RCC 7860 (cell line): ENCODE measurements around the gene KRT83.
"Not testable (repeated sequence)": the region's sequence is repeated elsewhere in the genome, so short reads cannot be mapped to it uniquely, and the experiment has no call there.

ENCODE experiments used
- DNase-seq: peaks from one replicate; pipeline ENCODE4 v3.0.0-alpha.2; 2015; ENCODE audit warnings: low spot score
- FAIRE-seq: peaks from 2 replicates; lab custom pipeline; 2012; peaks lifted over from hg19 to GRCh38; lab: Jason Lieb, UNC

The KRT83 gene

DNA sequence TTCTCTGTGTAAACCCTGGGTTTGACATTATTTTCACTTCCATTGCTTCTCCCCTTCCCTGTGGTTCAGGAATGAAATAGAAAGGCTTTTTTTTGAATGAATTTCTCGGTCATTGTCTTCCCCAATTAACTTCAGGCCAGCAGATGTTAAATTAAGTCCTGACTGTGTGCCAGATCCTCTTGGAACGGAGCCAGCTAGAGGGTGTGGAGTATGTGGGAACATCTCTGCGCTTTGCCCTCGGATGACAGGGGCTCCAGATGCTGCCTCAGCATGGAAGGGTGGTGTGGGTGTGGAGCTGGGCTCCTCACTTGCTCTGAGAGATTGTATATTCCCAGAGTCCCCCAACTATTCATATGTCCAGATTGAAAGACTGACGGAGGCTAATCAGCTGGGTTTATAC, 33.0 kb upstream of the KRT83 start:
- no peak for FAIRE-seq
- DNase-seq, result no peak

DNA sequence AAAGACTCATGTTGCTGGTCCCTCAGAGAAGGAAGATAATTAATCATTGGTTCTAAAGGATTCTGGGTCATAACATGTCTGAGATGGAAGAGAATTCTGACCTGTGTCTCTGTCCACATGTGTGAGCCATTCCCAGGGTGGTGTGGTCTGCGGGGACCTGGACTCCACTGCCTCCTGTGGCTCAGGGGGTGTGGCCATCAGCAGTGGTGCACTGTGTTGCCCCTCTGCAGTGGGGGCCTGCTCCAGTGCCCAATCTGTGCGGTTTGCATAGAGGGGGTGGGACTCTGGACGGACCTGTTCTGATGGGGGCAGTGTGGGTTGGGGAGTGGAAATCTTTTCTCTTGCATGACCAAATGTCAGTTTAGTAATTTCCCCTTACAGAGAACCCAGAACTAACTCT, 32.6 kb upstream of the KRT83 start:
- no peak for DNase-seq
- no peak for FAIRE-seq

DNA sequence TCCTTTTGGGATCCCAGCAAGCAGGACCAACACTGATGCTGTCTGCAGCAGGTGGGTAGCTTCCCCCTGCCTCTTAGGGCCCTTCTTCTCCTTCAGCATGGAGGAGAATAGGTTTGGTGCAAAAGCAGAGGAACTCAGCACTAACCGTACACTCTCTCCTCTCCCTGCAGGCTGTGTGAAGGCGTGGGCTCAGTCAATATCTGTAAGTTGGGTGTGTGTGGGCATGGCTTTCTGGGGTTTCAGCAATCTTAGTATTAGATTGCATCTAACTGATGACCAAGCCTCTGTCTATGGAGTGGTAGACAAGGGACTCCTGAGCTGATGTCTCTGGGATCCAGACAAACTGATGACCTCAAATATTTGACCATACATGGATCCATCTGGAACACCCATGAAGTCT, 31.8 kb upstream of the KRT83 start:
- FAIRE-seq (no peak), DNase-seq (no peak)

DNA sequence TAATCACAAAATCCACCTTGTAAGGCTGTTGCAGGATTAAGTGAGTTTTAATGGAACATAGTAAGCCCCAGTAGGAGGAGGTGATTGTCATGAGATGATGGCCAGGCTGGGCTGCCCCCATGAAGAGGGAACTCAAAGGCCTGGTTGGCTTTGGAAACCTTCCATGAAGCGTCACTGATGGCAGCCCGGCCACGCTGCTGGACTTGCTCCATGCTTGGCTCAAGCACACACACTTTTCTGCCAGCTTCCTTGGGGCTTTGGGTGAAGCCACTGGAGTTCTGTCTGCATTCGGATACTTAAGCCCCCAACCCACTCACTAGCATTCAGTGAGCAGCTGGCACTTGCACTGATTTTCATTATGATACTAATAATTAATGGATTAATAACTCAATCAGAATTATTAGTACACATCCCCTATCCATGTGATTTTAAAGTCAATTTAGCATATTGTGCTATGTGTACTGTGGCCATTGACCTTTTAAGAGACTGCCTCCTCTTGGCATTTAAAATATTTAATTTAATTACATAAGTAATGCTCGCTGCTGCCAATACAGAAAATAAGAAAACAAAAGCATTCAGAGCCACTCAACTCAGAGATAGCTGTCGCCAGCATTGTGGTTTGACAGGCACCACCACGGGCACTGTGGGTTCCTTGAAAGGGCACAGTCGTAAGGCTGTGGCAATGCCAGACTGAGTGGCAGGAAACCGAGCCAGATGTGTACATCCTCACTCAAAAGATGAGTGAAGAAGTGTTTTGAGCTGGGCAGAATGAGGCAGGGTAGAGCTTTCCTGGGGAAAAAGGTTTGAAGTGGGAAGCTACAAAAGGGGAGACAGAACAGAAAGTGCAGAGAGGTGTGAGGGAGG, 30.2 kb upstream of the KRT83 start:
- FAIRE-seq (no peak), DNase-seq (no peak)

DNA sequence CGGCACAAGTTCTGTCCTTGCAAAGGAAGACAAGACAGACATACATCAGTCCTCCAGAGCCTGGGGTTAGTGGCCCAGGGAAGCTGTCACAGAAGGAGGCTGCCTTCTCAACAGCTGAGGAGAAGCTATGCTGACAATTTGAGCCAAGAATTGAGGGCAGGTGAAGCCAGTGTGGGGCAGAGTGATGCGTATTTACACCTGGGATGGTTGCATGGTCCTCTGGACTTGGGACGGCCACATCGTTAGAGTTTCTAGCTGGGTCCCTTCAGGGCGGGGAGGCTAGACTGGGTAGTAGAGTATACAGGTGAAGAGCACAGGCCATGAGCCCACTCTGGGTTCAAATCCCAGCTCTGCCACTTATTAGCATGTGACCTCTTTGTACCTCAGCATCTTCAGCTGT, 29.6 kb upstream of the KRT83 start:
- DNase-seq (no peak), FAIRE-seq (no peak)

DNA sequence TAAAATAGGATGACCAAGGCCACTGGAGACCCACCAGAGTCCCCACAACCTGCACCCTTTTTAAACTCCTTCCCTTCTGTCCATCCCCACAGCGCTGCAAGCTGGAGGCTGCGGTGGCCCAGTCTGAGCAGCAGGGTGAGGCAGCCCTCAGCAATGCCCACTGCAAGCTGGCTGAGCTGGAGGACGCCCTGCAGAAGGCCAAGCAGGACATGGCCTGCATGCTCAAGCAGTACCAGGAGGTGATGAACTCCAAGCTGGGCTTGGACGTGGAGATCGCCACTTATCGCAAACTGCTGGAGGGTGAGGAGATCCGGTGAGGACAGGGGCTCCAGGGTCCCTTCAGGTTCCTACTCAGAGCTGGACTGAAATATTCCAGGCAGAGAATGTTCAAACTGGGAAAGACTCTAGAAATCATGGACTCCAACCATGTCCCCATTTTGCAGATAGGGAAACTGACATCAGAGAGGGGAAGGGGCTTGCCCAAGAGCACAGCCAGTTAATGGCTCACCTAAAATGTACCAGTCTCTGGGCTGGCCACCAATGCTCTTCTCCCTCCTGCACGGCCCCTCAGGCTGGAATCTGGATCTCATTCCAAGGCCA, 28.9 kb upstream of the KRT83 start:
- FAIRE-seq (no peak), DNase-seq (no peak)

DNA sequence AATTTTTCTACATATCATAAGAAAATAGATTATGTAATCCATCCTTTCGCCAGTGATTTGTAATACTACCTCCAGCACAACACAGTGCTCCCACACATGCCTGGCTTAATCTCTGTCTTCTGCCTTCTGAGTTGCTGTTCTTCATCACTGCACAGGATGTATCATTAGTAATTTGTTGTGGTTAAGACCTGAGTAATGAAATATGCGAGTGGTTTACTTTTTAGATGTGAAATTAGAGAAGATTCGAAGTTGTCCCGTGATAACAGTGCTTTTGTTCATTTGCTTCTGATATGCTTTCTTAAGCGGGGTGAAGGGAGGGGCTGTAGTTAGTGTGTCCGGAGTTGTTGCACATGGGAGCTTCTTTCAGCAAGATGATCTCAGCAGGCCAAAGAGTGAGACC, 28.0 kb upstream of the KRT83 start:
- no peak for FAIRE-seq
- DNase-seq, result peak; percentile 39

DNA sequence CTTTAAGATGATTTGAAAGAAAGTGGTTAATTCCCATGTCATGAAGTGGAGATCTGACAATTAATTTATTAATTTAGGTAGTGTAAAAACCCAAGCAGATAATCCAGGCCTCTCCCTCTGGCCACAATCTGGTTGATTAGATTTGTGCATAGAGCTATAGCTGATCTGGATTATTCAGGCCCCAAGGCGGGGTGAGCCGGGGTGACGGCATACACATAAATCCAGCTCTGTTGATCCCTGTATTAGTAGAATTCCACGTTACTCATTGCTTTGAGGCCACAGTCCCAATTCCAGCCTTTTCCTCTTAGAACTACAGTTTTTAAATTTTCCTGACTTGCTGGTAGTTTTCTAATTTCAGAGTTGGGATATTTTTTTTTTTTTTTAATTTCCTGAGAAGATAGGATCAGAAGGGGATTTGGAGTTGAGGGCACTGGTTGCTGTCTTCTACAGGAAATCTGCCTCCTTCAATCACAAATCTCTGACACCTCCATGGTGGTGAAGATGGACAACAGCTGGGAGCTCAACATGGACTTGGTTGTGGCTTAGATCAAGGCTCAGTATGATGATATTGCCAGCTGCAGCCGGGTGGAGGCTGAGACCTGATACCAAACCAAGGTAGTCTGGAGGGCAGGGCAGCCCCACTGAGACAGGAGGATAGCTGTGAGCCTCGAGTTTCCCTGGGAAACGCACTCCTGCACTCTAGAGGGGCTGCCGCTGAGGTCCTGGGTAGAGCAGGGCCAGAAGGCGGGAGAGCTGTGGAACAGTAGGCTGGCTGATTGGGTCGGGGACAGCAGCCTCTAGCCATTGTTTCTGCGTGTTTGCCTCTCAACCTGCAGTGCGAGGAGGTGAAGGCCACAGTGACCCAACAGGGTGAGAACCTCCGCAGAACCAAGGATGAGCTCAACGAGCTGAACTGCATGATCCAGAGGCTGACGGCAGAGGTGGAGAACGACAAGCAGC, 26.6 kb upstream of the KRT83 start:
- DNase-seq (no peak), FAIRE-seq (no peak)

DNA sequence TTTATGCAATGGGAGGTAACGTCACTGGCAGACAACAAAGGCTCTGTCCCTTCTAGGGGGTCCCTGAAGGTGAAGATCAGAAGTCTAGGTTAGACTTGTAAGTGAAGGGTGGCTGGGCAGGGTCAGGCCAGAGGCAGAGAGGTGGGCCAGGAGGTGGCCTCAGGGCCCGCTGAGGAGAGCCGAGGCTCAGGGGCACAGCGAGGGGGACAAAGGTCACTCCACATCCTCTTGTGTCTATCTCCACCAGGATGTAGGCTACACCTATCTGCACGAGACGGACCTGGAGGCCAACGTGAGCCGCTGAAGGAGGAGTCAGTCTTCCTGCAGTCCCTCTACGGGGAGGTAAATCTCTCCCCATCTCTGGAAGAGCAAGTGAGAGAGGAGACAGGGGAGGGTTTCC, 25.8 kb upstream of the KRT83 start:
- DNase-seq, result no peak
- FAIRE-seq, result no peak

DNA sequence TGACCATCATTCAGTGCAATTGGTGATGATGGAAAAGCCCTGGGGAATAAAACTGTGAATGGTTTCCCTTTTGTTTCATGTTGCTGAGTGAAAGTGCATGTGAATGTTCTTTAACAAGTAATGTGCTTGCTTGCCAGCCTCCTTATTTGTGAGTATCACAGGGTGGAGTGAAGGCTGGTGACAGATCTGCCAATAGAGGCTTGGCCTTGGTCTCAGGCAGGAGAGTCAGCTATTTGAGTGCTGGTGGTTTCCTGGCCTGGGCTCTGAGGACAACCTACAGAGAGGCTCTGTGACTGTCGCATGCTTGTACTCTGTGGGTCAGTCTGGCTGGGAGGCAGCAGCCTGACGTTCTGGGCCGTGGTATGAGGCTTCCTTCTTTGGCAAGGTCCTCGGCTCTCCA, 25.4 kb upstream of the KRT83 start:
- no peak for FAIRE-seq
- no peak for DNase-seq

DNA sequence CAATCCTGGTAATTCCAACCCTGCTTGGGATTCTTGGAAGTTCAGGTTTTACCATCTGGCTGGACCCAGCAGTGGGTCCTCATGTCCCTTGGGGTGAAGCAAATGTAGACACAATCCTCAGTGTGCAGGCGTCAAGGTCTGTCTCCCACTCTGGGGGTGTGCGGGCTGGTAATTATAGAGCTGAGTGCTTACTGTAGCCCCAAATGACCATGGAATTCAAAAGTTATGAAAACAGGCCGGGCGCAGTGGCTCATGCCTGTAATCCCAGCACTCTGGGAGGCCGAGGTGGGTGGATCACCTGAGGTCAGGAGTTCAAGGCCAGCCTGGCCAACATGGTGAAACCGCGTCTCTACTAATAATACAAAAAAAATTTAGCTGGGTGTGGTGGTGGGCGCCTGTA, 23.8 kb upstream of the KRT83 start:
- not testable (repeated sequence) for DNase-seq, FAIRE-seq

DNA sequence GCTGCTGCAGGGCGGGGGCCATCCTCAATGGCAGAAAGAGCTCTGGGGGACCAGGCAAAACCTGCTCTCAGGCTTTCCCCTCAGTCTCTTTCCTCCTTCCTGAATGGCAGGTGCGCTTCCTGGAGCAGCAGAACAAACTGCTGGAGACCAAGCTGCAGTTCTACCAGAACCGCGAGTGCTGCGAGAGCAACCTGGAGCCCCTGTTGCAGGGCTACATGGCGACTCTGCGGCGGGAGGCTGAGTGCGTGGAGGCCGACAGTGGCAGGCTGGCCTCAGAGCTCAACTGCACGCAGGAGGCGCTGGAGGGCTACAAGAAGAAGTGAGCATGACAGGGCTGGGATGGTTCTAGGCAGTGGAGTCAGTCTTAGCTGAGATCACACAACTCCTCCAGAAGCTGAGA, 22.9 kb upstream of the KRT83 start:
- FAIRE-seq, result no peak
- no peak for DNase-seq

DNA sequence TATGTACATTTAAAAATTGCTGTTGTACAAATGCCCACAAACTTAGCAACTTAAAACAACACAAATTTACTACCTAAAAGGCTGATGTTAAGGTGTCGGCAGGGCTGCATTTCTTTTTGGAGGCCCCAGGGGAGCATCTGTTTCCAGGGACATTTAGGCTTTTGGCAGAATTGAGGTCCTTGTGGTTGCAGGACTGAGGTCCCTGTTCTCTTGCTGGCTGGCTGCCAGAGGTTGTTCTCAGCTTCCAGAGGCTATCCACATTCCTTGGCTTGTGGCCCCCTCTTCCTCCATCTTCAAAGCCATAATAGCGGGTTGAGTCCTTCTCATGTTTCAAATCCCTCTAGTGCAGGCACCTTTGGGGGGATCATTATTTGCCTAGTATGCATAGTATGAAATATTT, 22.4 kb upstream of the KRT83 start:
- FAIRE-seq, result no peak
- no peak for DNase-seq

DNA sequence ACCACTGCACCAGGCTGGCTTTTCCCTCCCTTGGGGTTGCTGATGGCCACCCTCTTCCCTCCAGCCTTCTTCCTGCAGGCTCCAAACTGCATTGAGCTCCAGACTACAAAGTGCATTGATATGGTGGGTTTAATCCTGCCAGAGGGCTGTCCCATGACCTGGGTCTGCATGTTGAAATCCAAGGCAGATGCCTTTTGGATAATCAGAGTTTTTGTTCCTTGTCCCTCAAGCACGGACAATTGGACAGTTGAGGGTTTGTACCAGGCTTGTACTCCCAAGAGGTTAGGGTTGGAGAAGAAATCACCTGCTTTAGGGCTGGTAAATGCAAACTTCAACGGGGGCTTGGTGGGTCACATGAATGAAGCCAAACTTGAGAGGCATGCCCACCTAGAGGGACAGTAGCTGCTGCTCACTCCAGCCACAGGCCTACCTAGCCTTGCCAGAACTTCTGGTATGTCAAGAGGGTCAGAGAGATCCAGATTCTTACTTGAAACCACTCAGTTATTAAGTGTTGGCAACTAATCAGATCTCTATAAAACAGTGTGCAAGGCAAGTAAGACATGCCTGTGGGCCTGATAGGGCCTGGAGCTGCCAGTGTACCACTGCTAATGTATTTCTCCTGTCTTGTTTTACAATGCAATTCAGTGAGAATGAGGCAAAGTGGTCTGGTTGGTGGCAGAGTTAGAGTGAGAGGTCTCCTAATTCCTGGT, 21.7 kb upstream of the KRT83 start:
- DNase-seq, result no peak
- FAIRE-seq, result no peak

DNA sequence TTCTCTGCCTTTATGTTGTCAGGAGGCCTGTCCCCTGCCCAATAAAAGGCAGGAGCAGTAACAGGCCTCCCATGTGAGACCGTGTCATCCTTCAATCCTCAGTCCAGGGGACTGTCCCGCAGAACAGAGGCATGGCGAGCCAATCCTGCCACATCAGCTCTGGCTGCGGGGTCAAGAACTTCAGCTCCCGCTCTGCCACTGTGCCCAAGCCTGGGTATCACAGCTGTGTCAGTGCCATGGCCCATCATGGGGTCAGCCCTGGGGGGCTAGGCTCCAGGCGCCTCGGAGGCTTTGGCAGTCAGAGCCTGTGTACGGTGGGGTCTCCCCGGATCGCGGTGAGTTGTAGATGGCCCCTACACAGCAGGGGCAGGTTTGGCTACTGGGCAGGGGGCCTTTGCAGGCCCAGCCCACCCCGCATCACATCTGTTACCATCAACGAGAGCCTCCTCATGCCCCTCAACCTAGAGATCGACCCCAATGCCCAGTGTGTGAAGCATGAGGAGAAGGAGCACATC, 19.9 kb upstream of the KRT83 start:
- DNase-seq, result no peak
- no peak for FAIRE-seq

DNA sequence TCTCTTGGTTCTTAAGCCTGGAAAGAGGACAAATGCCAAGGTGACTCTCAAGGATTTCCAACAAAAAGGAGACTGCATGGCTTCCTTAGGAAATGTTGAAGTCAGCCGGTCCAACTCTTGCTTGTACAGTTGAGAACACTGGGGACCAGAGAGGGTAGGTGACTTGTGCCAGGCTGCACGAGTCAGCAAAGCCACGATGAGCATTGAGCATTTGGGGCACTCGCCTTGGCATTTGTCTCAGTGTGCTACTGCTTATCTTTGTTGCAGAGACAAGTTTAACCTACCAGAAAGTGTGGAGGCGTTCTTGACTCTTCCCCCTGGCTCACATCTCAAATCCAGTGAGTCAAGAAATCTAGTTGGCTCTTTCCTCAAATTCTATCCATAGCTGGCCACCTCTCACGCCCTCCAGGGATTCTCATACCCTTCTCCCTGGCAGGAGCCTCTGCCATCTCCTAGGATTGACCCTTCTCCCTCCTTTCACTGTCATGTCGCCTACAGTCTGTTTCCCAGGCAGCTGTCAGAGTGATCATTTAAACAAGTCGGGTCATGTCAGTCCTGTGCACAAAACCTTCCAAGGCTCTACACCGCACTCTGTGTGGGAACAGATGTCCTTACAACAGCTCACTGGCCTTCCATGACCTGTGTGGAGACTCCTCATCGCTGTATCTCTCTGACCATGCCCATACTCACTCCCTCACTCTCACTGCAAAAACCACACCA, 17.2 kb upstream of the KRT83 start:
- FAIRE-seq (no peak), DNase-seq (no peak)

DNA sequence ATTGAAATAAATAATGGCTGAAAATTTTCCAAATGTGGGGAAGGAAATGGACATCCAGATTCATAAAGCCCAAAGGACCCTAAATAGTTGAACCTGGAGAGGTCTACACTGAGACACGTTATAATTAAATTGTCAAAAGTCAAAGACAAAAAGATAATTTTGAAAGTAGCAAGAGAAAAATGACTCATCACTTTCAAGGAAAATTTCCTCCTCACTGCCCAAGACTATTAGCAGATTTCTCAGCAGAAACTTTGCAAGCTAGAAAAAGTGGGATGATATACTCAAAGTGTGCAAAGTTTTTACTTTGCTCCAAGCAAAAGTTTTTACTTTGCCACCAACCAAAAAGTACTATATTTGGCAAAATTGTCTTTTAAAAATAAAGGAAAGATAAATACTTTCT, 15.9 kb upstream of the KRT83 start:
- no peak for DNase-seq
- FAIRE-seq, result peak; percentile 35

DNA sequence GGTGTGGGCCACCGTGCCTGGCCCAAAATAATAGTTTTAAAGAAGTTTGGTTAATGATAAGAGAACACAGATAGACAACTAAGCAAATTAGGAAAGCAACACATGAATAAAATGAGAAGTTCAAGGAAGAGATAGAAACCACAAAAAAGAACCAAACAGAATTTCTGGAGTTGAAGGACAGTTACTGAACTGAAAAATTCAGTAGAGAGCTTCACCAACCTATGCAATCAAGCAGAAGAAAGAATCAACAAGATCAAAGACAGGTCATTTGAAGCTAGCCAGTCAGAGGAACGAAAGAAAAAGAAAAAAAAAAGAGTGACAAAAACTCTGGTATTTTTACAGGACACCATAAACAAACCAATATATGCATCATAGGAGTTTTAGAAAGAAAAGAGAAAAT, 15.4 kb upstream of the KRT83 start:
- DNase-seq (no peak), FAIRE-seq (no peak)

DNA sequence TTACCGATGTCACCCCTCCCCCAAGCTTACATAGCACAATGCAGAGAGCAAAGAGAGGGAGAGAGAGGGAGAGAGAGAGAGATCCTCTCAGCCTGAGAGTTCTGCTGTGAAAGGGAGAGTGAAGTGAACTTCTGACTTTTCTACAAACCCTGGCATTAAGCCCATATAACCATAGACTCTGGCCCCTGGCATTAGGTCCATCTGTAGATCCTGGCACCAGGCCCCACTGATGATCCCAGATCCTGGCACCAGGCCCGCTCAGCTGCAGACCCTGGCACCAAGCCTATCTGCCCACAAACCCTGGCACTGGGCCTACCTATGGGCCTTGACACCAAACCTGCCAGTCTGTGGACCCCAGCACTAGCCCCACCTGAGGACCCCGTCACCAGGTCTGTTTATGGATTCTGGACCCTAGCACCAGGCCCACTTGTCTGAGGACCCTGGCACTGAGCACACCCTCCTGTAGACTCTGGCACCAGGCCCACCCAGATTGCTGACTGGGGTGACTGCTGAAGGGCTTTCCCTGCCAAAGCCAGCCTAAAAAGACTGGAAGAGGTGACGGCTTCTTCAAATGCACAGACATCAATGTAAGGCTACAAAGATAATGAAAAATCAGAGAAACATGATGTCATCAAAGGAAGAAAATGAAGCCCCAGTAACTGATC, 14.5 kb upstream of the KRT83 start:
- no peak for DNase-seq
- FAIRE-seq, result no peak

DNA sequence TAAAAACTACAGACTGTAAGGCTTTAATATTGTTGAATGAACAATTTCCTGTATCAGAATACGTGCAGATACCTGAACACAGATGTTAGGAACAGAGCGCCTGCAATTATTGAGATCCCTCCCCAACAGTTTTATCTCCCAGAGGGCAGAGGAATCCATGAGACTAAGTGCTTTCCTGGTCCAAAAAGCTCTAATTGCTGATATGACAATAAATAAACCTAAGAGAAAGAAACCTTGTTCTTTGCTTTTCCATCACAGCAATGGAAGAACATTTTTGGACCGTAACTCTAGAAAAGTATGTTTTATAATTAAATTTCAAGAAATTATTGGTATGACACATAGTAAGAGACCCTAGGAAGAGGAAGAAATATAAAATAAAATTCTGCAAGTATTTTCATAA, 13.0 kb upstream of the KRT83 start:
- DNase-seq (no peak), FAIRE-seq (no peak)
